ENCODE results near the gene C15orf62.

- TF ChIP-seq CTCF (tag by site-specific recombination; IDR thresholded peaks at IDR 0.05) (no peak), ZNF785 (tag by site-specific recombination; IDR thresholded peaks at IDR 0.05) (no peak), ZNF449 (tag by site-specific recombination; IDR thresholded peaks at IDR 0.05) (no peak), HOXA7 (CRISPR knock-in tag; IDR thresholded peaks at IDR 0.05; ENCODE audit: borderline replicate concordance) (no peak), ZEB2 (tag by site-specific recombination; IDR thresholded peaks at IDR 0.05) (no peak), ZNF544 (tag by site-specific recombination; IDR thresholded peaks at IDR 0.05) (no peak), ELK4 (IDR thresholded peaks at IDR 0.05; ENCODE audit: borderline replicate concordance, low read depth, low read length) (no peak), REST (tag by site-specific recombination; IDR thresholded peaks at IDR 0.05) (no peak), ZBTB10 (tag by site-specific recombination; IDR thresholded peaks at IDR 0.05) (no peak), REPIN1 (tag by site-specific recombination; IDR thresholded peaks at IDR 0.05; ENCODE audit: low read depth) (no peak), ZNF350 (tag by site-specific recombination; IDR thresholded peaks at IDR 0.05) (no peak)
Measured at GRCh38 chr15:40759961-40760360, 9.8 kb upstream of the C15orf62 start.

All from HEK293 (cell line).